Measurements from ENCODE around the gene PATJ.

PATJ gene

GRCh38 chr1:61749574-61749973 is 7.3 kb downstream of the PATJ start:
- in situ Hi-C loops (cut with MboI; ENCODE audit: low pct_unique_long_range_greater_than_20kb, low sequenced_read_pairs, unreplicated experiment), result no loop called here
- no peak for TF ChIP-seq CTCF (IDR thresholded peaks at IDR 0.05; ENCODE audit: extremely low read depth, insufficient read depth, missing control alignments)
- DNase-seq (ENCODE audit: low spot score), result no peak

GRCh38 chr1:61752921-61753389 is 10.7 kb downstream of the PATJ start:
- in situ Hi-C loops (cut with MboI; ENCODE audit: low pct_unique_long_range_greater_than_20kb, low sequenced_read_pairs, unreplicated experiment), result no loop called here
- TF ChIP-seq CTCF (IDR thresholded peaks at IDR 0.05; ENCODE audit: extremely low read depth, insufficient read depth, missing control alignments), result no peak
- DNase-seq (ENCODE audit: low spot score), result no peak

GRCh38 chr1:61753998-61754508 is 11.8 kb downstream of the PATJ start:
- no peak for TF ChIP-seq CTCF (IDR thresholded peaks at IDR 0.05; ENCODE audit: extremely low read depth, insufficient read depth, missing control alignments)
- in situ Hi-C loops (cut with MboI; ENCODE audit: low pct_unique_long_range_greater_than_20kb, low sequenced_read_pairs, unreplicated experiment), result no loop called here
- DNase-seq (ENCODE audit: low spot score), result no peak

GRCh38 chr1:61754545-61754944 is 12.3 kb downstream of the PATJ start:
- no peak for TF ChIP-seq CTCF (IDR thresholded peaks at IDR 0.05; ENCODE audit: extremely low read depth, insufficient read depth, missing control alignments)
- DNase-seq (ENCODE audit: low spot score), result no peak
- in situ Hi-C loops (cut with MboI; ENCODE audit: low pct_unique_long_range_greater_than_20kb, low sequenced_read_pairs, unreplicated experiment), result no loop called here

GRCh38 chr1:61756773-61757172 is 14.5 kb downstream of the PATJ start:
- TF ChIP-seq CTCF (IDR thresholded peaks at IDR 0.05; ENCODE audit: extremely low read depth, insufficient read depth, missing control alignments), result no peak
- no peak for DNase-seq (ENCODE audit: low spot score)
- in situ Hi-C loops (cut with MboI; ENCODE audit: low pct_unique_long_range_greater_than_20kb, low sequenced_read_pairs, unreplicated experiment), result no loop called here

- no peak for TF ChIP-seq CTCF (IDR thresholded peaks at IDR 0.05; ENCODE audit: extremely low read depth, insufficient read depth, missing control alignments)
- in situ Hi-C loops (cut with MboI; ENCODE audit: low pct_unique_long_range_greater_than_20kb, low sequenced_read_pairs, unreplicated experiment), result no loop called here
- DNase-seq (ENCODE audit: low spot score), result no peak
These were observed 15.7 kb downstream of the PATJ start for GRCh38 chr1:61757950-61758349.

GRCh38 chr1:61770131-61770530 is 27.9 kb downstream of the PATJ start:
- no peak for DNase-seq (ENCODE audit: low spot score)
- no peak for TF ChIP-seq CTCF (IDR thresholded peaks at IDR 0.05; ENCODE audit: extremely low read depth, insufficient read depth, missing control alignments)
- in situ Hi-C loops (cut with MboI; ENCODE audit: low pct_unique_long_range_greater_than_20kb, low sequenced_read_pairs, unreplicated experiment), result no loop called here
